Stimulated activated CD8-positive, alpha-beta memory T cell treated with anti-CD3 and anti-CD28 coated beads, Interleukin-2, amount 100 ng/mL, for 48 hours (primary cell): ENCODE measurements around the gene MRPL36.
A peak's percentile ranks its signal among the peaks of the same experiment; 100 is the strongest.

ENCODE experiments used
- DNase-seq, 2 donors: peaks; one replicate each; pipeline ENCODE4 v3.0.0-alpha.2; 2020; ENCODE audit warnings: low read depth in 2 of 2

Gene MRPL36

DNA sequence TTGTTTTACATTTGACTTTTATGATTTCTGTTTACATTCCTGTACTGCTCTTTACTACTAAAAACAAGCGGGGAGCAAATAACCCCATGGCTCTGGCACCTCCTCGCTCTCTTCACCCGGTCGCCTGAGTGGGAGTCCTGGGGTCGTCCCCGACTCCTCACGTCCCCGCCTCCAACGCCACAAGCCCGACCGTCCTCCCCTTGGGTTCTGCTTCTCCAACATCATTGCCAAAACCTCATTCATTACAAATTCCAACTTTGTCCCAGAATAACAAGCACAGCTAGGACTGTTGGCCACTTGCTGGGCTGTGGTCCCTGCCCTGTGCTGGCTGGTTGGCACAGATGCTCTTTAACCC is 35.1 kb downstream of the MRPL36 start:
- DNase-seq = no peak

DNA sequence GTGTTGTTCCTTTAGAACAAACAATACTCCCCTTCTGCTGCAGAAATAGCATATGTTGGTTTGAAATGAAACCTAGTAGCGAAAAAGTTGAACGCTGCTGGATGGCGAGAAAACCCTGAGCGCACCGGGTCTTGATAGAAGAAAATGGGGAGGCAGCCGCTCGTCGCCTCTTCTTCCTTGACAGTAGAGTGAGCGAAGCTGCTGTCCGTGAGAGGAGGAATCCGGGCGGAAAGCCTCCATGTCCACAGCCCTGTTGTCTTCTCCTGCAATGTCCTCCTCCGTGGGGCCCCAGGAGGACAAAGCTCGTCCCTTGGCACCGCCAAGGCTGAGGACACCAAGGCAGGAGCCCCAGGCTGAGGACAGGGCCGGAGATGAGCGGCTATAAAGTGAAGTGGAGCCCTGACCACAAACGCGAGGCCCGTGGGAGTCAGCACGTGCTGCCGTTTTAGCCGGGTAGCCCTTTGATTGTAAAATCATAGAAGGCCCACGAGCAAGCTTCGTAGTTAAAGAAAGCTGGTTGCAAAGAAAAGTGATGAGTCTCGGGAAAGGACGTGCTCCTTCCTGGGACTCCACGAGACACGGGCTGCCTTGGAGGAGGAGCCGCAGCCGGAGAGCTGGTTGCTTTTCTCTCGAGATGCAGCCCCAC is 35.6 kb downstream of the MRPL36 start:
- no peak for DNase-seq

DNA sequence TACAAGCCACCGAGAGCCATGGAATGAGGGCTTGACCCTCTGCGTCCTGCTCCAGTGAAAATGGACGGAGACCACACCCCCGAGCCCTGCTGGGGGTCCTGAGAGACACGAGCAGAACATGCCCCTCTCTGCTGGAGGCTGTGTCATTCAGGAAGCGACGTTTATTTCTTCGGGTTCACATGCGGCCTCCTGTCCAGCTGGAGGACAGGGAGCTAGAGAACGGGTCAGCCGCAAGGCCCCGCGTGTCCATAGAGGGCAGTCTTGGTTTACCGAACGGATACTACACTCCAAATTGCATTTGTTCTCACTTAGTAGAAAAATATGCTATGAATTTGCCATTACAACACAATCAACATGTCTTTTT is 36.1 kb downstream of the MRPL36 start:
- peak in 1 of 2 donors; percentile 21 for DNase-seq

DNA sequence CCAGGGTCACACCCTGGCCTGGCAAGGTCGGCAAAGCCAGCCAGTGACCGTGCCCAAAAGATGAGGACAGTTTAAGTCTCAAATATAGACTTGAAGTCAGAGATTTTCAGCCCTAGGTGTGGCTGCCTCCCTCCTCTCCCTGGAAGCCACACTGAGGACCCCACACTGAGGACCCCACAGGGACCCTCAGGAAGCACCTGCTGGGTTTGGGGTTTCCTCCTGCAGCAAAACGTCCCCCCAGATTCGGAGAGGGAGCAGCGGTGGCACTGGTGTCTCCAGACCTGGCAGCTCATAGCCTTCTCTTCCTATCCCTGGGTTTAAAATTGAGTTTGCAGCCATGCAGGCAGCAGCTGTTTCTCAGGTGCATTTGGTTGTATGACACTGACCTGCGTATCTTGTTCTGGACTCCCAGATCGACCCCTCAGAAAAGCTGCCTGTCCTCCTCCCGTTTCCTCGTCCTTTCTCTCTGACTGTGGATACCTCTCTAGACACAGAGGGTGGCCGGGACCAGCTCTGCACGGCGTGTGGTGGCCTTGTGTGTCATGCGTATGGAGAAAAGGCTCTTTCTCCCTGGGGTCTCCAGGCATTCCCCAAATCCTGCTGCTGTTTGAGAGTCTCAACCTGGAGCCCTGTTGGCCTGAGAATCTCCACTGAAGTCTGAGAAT is 36.6 kb downstream of the MRPL36 start:
- DNase-seq = no peak

DNA sequence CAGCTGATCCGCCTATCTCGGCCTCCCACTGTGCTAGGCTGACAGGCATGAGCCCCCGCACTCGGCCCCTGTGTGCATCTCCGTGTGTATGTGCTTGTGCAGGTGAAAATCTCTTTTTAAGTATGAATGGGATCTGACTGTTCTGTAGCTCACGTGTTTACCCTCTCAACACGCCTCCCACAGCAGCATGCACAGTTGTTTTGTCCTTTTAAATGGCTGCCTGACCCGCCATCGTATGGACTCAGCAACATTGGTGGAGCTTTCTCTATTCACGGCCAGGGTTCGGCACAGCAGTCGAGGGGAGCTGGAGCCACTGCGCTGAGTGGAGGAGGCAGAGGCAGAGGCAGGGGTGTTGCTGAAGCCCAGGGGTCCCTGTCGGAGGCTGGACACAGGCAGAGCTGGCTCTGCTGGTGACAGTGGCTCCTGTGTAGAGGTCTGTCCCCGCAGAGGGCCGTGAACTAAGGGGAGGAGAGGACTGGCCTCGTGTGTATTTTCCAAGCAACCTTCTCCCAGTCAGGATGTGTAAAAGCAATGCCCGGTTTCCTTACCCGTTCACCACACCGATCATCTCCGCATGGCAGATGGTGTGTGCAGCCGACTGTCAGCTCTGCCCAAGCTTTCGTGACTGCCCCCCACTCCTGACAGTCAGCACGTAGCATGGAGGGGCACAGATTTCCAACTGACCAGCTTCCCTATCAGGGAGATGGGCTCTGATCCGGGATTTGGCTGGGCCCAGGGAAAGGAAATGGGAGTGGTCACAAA is 37.3 kb downstream of the MRPL36 start:
- DNase-seq = no peak

GRCh38 chr5:1761453-1761755 is 38.2 kb downstream of the MRPL36 start:
- no peak for DNase-seq

DNA sequence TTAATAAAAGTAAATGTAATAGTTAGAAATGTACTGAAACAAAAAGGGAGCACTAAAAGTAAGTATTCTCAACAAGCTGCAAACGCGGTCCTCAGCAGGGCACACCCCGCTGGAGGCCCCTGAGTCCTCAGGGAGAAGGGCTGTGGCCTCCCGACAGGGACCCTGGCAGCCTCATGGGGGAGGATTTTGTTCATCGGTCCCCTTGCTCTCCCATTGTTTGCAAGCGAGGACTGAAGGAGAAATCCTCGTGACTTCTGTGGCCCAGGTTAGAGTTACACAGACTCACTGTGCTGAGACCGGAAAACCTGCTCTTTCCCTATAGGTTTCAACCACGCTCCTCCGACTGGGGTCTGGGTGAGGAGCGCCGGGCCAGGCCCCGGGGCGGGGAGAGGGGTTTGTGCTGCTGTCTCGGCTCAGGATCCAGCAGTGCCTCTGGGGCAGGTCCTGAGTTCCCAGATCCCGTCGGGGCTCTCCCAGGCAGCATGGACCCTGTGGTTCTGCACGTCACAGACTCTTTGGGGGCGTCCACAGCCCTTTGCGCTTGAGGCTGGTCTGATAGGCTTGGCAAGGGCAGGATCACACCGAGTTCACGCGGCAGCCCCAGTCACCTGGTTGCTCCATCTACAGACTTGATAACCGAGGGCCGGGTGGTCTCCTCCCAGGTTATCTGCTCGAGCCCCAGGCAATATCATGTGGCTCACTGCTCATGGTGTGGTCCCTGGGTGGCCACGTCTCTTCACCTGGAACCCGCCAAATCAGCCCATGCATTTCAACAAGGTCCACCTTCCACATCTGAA is 38.8 kb downstream of the MRPL36 start:
- no peak for DNase-seq

- DNase-seq = no peak
Measured at GRCh38 chr5:1760231-1760630, 39.4 kb downstream of the MRPL36 start.

DNA sequence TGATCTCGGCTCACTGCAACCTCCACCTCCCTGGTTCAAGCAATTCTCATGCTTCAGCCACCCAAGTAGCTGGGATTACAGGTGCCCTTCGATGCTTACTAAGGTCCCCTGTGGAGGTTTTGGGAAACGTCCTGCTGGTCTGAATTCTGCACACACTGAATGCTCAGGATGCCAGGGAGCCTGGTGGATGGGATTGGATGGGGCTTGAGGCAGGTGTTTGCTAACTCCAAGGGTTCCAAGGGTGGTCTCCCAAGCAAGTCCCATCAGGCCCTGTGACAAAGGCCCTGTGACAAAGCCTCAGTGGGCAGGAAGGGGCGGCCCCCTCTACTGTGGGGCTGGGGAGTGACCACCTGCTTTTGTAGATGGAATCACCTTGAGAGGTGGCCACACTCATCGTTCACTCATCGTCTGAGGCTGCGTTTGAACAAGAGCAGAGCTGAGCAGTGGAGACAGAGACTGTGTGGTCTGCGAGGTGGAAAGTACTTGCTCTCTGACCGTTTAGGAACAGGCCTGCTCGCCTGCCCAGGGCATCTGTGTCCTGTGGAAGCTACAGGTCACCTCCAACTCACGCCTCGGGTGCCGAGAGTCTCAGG is 40.2 kb downstream of the MRPL36 start:
- DNase-seq = no peak

DNA sequence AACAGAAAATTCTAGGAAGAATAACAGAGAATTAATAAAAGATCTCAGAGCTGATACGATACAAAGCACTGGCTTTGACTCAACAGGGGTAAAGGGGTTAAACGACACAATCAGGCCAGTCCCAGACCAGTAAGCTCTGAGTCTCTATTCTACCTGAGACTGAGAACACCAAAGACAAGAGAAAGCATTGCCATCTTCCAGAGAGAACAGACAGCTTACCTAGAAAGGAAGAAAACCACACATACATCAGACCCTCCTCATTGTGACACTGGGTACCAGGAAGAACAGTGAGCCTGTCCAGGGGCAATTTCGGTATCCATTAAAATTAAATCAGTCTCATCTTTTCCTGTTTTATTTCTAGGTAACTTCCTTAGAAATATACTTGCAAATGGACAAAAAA is 41.1 kb downstream of the MRPL36 start:
- DNase-seq = no peak

GRCh38 chr5:1757511-1757910 is 42.1 kb downstream of the MRPL36 start:
- no peak for DNase-seq

- no peak for DNase-seq
Measured at GRCh38 chr5:1756481-1756880, 43.2 kb downstream of the MRPL36 start.

GRCh38 chr5:1755321-1755949 is 44.2 kb downstream of the MRPL36 start:
- no peak for DNase-seq

DNA sequence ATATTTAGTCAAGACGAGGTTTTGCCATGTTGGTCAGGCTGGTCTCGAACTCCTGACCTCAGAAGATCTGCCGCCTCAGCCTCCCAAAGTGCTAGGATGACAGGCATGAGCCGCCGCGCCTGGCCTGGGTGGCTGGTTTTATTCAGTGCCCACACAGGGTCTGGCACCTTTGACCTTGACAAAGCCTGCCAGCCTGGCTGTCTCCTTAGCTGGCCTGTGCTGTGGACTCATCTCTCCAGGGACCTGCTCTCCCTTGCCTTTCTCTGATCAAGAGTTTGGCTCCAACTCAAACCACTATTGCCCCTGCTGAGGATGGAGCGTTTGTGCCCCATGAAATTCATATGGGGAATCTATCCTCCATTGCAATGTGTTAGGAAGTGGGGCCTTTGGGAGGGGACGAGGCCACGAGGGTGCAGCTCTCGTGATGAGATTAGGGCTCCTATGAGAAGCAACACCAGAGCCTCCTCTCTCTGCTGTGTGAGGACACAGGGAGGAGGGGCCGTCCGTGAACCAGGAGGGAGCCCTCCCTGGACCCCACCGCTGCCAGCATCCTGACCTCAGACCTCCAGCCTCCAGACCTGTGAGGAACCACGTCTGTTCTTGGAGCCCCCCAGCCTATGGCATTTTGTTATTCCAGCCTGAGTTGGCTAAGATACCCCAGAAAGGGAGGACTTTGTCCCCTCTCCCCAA is 45.0 kb downstream of the MRPL36 start:
- DNase-seq = no peak

GRCh38 chr5:1753490-1753889 is 46.1 kb downstream of the MRPL36 start:
- no peak for DNase-seq

DNA sequence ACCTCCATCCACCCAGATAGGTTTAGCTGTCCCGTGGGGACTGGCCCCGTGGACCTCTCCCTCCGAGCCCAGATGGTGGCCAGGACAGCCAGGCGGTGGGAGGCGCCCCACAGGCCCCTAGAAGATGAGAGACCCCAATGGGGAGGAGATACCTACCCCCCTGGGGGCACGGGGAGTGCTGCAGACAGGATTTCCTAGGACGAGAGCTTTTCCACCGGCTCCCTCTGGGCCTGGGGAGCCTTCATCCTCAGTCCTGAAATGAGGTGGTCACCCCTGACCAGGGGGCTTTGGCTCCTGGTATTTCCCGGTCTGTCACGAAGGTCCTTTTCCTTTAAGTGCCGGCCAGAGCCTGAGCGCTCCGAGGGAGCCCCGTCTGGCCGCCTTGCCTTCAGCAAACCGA is 46.8 kb downstream of the MRPL36 start:
- DNase-seq = no peak

DNA sequence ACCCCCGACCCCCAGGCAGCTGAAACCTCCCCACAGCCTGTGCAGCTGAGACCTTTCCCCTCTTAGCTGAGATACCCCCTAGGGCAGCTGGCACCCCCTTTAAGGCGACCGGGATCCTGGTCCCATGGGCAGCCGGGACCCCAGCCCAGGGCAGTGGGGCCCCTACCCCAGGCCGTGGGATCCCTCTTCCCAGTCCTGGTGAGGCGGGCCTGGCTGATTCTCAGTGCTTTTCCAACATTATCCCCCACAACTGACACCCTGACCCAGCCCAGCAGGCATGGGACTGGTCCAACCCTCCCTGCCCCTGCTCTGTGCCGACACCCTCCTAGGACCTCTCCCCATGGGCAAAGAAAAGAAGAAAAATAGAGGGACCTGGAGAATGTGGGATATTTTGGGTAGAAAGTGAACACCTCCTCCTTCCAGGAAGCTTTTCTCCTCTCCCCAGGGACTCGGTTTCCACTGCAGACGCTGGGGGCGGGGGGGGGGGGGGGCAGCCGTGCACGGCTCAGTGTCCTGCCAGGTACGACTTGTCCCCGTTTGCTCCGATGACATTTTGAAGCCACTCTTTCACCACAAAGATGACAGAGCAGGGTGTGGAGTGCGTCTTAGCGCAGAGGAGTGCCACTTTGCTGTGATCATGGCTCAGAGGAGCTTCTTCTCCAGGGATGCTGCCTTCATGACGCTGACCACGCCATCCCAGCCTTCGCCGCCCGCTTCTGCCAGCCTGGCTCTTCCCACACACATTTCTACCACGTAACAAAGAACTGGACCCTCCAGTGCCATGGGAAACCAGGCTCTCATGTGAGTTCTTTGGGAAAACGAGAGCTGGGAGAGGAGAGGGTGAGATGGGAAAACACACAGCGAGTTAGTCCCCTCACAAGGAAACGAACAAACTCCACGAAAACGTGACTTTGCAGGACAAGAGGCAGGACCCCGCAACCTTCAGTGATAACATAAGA is 47.5 kb downstream of the MRPL36 start:
- no peak for DNase-seq

GRCh38 chr5:1751026-1751863 is 48.4 kb downstream of the MRPL36 start:
- no peak for DNase-seq

- DNase-seq = no peak
Measured at GRCh38 chr5:1750469-1750868, 49.2 kb downstream of the MRPL36 start.
